Nephron (organoid): ENCODE measurements around the gene ARHGAP26.

Source experiments
- H3K27ac Mint-ChIP-seq, 3 experiments: 2 replicates each; pipeline ENCODE4 v1.8.0; 2020; ENCODE audit warnings: mixed read lengths in 3 of 3, mild to moderate bottlenecking in 2 of 3, moderate library complexity in 1 of 3
- H3K27me3 Mint-ChIP-seq: 2 replicates; pipeline ENCODE4 v1.8.0; 2021; ENCODE audit warnings: low read depth, mild to moderate bottlenecking, moderate library complexity, mixed read lengths
- H3K36me3 Mint-ChIP-seq: 2 replicates; pipeline ENCODE4 v1.8.0; 2020; ENCODE audit warnings: low read depth, mixed read lengths
- H3K4me1 Mint-ChIP-seq: 2 replicates; pipeline ENCODE4 v1.8.0; 2020; ENCODE audit warnings: mixed read lengths
- H3K4me3 Mint-ChIP-seq, 3 experiments: 2 replicates each; pipeline ENCODE4 v1.8.0; 2020; ENCODE audit warnings: mild to moderate bottlenecking in 3 of 3, mixed read lengths in 3 of 3, moderate library complexity in 2 of 3
- H3K9me3 Mint-ChIP-seq: 2 replicates; pipeline ENCODE4 v1.8.0; 2020; ENCODE audit warnings: mixed read lengths
- CTCF ChIP-seq, 3 experiments: fragments of 200-600 bp; sonication (generic); IDR thresholded peaks; one replicate each; pipeline ENCODE4 v1.5.0; 2021; ENCODE audit warnings: antibody characterized with exemption in 3 of 3; ENCODE audit not compliant: unreplicated experiment in 3 of 3

Gene ARHGAP26

GRCh38 chr5:143230676-143230996 is 460.5 kb downstream of the ARHGAP26 start:
- peaks cover 7% of the 10 kb centered on the region for H3K27me3 Mint-ChIP-seq
- H3K36me3 Mint-ChIP-seq, result no peaks in the 10 kb centered on the region
- TF ChIP-seq CTCF (IDR thresholded peaks at IDR 0.05; ENCODE audit: unreplicated experiment in 3 of 3), result no peak
- H3K27ac Mint-ChIP-seq, result peak overlapping the region in 1 of 3 experiments; percentile 96
- no peaks in the 10 kb centered on the region for H3K9me3 Mint-ChIP-seq
- no peak overlapping the region for H3K4me3 Mint-ChIP-seq
- peaks cover 17% of the 10 kb centered on the region for H3K4me1 Mint-ChIP-seq

- TF ChIP-seq CTCF (IDR thresholded peaks at IDR 0.05; ENCODE audit: unreplicated experiment in 3 of 3), result no peak
- H3K4me3 Mint-ChIP-seq, result no peak overlapping the region
- peaks cover 17% of the 10 kb centered on the region for H3K4me1 Mint-ChIP-seq
- H3K36me3 Mint-ChIP-seq, result no peaks in the 10 kb centered on the region
- H3K9me3 Mint-ChIP-seq, result no peaks in the 10 kb centered on the region
- peaks cover 10% of the 10 kb centered on the region for H3K27me3 Mint-ChIP-seq
- peak overlapping the region in 1 of 3 experiments; percentile 96 for H3K27ac Mint-ChIP-seq
Observed at GRCh38 chr5:143231416-143231815, 461.2 kb downstream of the ARHGAP26 start.

GRCh38 chr5:143231973-143232812 is 462.0 kb downstream of the ARHGAP26 start:
- H3K4me1 Mint-ChIP-seq, result peaks cover 17% of the 10 kb centered on the region
- peaks cover 7% of the 10 kb centered on the region for H3K27me3 Mint-ChIP-seq
- no peaks in the 10 kb centered on the region for H3K36me3 Mint-ChIP-seq
- H3K4me3 Mint-ChIP-seq, result no peak overlapping the region
- H3K27ac Mint-ChIP-seq, result peak overlapping the region in 1 of 3 experiments; percentile 53
- H3K9me3 Mint-ChIP-seq, result no peaks in the 10 kb centered on the region
- TF ChIP-seq CTCF (IDR thresholded peaks at IDR 0.05; ENCODE audit: unreplicated experiment in 3 of 3), result no peak

GRCh38 chr5:143233031-143233430 is 462.9 kb downstream of the ARHGAP26 start:
- Mint-ChIP-seq H3K4me3 (no peak overlapping the region), H3K36me3 (no peaks in the 10 kb centered on the region), H3K27ac (no peak overlapping the region), H3K27me3 (peaks cover 7% of the 10 kb centered on the region), H3K9me3 (no peaks in the 10 kb centered on the region), H3K4me1 (peaks cover 17% of the 10 kb centered on the region)
- TF ChIP-seq CTCF (IDR thresholded peaks at IDR 0.05; ENCODE audit: unreplicated experiment in 3 of 3), result no peak

GRCh38 chr5:143234162-143234842 is 464.1 kb downstream of the ARHGAP26 start:
- Mint-ChIP-seq H3K4me3 (no peak overlapping the region), H3K36me3 (no peaks in the 10 kb centered on the region), H3K9me3 (no peaks in the 10 kb centered on the region), H3K27ac (peak overlapping the region in 1 of 3 experiments; percentile 49), H3K4me1 (peaks cover 17% of the 10 kb centered on the region), H3K27me3 (peaks cover 13% of the 10 kb centered on the region)
- no peak for TF ChIP-seq CTCF (IDR thresholded peaks at IDR 0.05; ENCODE audit: unreplicated experiment in 3 of 3)
